NOMO-1 treated with DMSO at 0.1 percent for 48 hours (cell line): ENCODE data around the gene ANO2.

Experiments used
- DNase-seq: peaks from one replicate; lab custom pipeline; 2025; ENCODE audit not compliant: unreplicated experiment; lab: John Stamatoyannopoulos, UW

Gene ANO2

DNA sequence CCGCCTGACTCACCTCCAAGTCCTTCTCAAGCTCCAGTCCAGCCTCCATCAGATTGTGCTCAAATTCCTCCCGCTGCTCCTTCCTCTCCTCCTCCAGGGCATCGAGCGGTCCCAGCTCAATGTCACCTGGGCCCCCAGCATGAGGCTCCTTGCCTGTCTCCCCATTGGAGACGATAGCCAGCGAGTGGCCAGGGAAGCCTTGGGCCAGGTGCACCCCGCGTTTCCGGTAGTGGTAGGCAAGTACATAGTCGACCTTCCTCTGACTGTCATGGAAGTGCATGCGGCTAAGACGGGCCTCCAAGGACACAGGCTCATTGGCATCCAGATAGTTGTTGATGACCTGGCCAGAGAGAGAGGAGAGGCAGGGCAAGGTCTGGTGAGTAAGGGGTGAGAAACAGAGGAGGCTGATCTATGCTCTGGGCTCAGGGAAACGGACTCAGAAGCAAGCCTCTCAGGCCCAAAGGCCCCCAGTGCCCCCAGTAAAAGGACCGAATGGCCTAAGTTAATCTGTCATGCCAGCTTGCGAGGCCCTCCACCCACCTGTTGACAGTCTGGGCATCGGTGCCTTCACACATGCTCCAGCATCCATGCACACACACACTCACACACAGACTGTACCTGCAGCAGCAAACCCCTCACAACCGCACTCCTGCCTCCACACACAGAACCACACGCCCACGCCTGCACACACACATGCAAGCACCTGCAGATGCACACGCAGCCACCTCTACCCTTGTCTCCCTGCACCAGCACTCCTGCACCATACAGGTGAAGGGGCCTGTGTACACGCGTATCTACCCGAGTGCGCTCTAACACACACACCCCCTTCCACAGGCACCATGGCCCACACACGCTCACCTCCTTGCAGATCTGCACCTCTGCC lies 23.8 kb downstream of the ANO2 start:
- DNase-seq: no peak

DNA sequence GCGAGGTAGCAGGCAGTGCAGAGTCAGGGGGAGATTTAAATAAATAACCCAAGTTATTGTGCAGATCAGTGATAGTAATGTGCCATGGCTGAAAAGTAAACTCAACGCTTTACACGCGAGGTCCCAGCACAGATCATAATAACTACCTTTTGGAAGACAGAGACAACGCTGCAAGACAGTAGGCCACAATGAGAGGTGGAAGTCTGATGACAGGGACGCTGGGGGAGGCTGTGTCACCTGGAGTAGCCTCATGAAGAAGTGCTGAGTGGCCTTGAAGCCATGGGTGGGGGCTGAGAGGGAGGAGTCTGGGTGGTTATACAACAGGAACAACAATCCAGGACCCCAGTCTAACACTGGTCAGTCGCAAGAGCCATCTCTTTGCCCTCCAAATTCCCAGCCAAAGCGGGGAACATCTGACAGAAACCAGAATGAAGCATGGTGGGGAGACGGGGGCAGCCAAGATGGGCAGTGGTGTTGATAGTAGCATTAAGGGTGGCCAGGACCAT lies 28.2 kb downstream of the ANO2 start:
- DNase-seq: no peak

- no peak for DNase-seq
These were observed 29.5 kb downstream of the ANO2 start for GRCh38 chr12:5915511-5915910.

- no peak for DNase-seq
These were observed 30.5 kb downstream of the ANO2 start for GRCh38 chr12:5914387-5915149.

DNA sequence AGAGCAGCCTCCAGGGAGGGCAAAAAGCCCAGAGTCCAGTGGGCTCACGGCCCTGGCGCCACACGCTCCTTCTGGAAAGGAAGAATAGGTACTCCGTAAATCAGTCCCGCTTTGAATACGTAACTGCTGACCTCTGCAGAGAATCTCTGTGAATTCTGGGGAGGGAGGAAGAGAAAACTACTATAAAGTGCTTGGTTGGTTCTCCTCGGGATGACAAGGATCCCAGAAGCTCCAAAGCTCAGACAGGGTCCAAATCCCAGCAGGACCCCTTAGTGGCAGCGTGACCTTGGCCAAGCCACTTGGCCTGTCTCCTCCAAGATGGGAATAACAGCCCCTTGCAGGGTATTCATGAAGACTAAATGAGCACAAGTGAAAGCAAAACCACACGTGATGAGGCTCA lies 31.7 kb downstream of the ANO2 start:
- DNase-seq: no peak

DNA sequence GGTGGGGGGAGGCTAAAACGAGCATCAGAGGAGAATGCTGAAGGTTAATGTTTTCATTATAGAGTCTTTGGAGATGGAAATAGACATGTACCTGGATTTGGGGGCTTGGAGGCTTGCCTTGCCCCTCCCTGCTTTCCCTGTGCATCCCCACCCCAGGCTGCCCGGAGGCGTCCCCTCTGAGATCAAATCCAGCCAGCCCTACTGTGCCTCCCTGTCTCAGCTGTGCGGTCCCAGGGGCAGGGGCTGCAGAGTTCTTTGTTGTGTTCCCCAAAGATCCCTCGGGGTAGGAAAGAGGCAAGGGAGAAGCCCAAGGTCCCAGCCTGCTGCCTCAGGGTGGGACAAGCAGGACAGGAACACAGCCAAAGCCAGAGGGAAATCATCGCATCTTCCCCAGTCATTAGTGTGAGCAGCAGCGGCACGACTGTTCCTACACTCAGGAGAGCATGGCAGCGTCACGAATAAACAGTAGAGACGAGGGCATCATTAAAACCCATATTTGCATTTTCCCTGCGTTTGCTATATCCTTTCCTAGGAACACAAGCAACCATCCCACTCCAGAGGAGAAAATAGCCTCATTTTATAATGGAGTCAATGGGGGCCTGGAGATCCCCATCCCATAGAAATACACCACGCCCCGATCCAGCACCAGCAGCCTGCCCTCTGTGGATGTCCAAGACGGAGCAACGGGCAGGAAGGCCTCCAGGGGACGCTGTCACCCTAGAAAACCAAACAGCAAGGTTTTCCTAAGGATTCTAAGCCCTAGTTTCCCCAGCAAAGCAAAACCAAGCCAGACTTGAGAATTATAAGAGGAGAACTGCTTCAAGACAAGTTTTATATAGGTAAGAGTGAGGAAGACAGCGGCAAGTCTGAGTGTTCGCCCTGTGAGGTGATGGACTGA lies 32.4 kb downstream of the ANO2 start:
- DNase-seq: no peak

GRCh38 chr12:5912011-5912410 lies 33.0 kb downstream of the ANO2 start:
- DNase-seq: no peak

DNA sequence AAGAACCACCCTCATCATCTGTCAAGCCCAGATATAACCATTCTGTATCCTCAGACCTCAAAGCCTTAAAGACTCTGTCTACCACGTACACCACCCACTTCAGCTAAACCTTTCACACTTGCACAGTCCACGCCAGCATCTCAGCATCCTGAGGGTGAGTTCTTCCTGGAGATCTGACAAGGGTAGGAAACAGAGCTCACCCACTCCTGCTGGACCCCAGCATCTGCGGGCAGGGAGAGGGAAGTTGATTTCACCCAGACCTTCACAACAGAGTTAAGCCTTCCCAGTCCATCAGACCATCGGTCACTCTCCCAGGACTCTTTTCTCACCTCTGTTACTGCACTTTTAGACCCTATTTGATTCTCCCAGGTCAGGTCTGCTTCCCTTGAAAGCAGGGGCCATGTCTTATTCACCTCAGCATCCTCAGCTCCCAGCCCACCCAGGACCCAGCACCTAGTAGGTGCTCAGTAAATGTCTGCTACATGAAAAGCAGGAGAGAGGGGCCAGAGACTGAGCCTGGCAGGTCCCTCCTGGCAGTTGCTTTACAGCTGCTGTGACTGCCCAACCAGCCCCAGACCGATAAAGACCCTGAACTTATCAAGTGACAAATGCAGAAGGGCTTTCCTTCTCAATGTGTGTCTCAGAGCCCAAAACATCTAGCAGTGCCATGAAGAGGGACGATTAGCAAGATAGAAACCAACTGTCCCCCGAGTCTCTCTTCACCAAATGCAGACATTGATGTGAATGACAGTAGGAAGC lies 34.1 kb downstream of the ANO2 start:
- DNase-seq: no peak

DNA sequence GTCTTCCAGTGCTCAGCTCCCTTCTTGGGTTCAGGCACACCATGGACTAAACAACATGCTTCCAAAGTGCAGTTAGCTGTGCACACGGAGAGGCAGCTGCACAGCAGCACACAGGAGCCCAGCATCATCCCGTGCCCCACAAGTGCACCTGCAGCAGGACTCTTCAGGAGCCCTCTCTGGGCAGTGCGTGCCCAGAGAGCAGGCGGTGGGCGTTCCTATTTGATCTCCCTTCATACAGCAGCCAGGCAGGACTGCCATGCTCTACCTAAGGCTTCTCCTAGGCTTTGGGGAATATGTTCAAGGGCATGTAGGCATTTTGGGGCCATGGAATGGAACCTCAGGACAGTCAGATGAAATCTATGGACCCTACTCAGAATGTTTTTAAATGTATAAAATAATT lies 35.5 kb downstream of the ANO2 start:
- DNase-seq: no peak

DNA sequence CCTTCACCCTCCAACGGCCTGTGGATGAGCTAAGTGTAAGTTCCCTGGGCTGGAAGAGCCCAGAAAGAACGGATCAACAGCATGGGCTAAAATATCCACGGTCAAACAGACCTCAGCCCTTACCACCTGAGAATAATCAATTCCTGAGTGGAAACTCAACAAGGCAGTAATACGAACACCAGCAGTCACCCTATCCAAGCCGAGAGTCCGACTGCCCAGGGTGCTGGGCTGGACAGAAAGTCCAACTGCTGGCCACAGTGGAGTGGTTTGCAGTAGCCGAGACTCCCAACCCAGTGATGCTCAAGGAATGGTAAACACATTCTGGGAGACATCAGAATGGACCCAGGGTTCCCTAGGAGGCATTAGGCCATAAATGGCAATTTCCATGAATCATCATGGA lies 36.8 kb downstream of the ANO2 start:
- DNase-seq: no peak

DNA sequence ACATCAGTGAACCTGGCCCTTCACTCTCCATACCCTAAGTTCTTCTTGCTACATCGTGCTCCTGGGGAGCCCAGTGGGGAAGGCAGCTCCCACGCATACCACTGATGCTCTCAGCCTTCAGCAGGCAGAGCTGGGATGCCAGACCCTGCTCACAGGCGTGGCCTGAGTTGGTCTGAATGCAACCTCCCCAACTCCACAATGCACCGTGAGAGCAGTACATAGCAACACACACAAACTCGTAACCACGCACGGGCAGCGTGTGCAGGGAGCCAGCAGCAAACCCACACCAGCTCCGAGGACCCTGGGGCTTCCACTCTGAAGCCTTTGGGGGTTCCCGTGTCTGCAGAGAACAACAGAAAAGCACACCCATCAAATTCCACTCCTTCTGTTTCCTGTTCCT lies 37.3 kb downstream of the ANO2 start:
- no peak for DNase-seq

DNA sequence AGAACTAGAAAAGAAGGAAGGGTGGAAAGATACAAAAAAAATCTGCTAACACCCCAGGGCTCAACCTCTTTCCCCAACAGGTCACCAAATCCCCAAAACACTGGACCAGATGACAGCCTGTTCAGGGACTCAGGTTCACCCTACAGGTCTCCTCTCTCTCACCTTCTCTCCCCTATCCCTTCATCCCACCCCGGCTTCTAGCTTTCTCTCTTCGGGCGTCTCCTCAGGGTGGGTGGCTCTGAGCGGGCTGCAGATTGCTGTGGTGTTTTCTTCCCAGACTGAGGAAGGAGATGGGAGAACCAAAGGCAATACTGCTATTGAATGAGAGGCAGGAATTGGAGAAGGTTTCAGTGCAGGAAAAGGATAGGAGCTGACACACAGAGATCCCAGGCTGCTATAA lies 39.3 kb downstream of the ANO2 start:
- DNase-seq: no peak

GRCh38 chr12:5904969-5905368 lies 40.1 kb downstream of the ANO2 start:
- no peak for DNase-seq

- no peak for DNase-seq
These were observed 40.6 kb downstream of the ANO2 start for GRCh38 chr12:5904441-5904840.

GRCh38 chr12:5902736-5903135 lies 42.3 kb downstream of the ANO2 start:
- DNase-seq: no peak

GRCh38 chr12:5901416-5901815 lies 43.6 kb downstream of the ANO2 start:
- no peak for DNase-seq

- no peak for DNase-seq
These were observed 44.4 kb downstream of the ANO2 start for GRCh38 chr12:5900533-5901205.

GRCh38 chr12:5900076-5900475 lies 45.0 kb downstream of the ANO2 start:
- no peak for DNase-seq

GRCh38 chr12:5899675-5900074 lies 45.4 kb downstream of the ANO2 start:
- no peak for DNase-seq

- DNase-seq: no peak
These were observed 46.2 kb downstream of the ANO2 start for GRCh38 chr12:5898874-5899273.
